Left ventricle myocardium inferior (tissue), 1 donor: ENCODE measurements around the gene GKAP1. TPM values are rescaled to one million over a fixed set of nuclear protein-coding genes. Genes with fewer than 3 reads are reported as not detected.

Source experiments
- DNase-seq: peaks from one replicate; pipeline ENCODE4 v3.0.0-alpha.2; 2020
- H3K27ac ChIP-seq: fragments of 200-600 bp; replicated peaks from 2 replicates; pipeline ENCODE4 v1.8.0; 2021
- H3K27me3 ChIP-seq: fragments of 200-600 bp; 2 replicates; pipeline ENCODE4 v1.8.0; 2021; ENCODE audit warnings: low read depth
- H3K36me3 ChIP-seq: fragments of 200-600 bp; 2 replicates; pipeline ENCODE4 v1.8.0; 2021
- H3K4me1 ChIP-seq: fragments of 200-600 bp; 2 replicates; pipeline ENCODE4 v1.8.0; 2021
- H3K4me3 ChIP-seq: fragments of 200-600 bp; 2 replicates; pipeline ENCODE4 v1.8.0; 2021; ENCODE audit warnings: mild to moderate bottlenecking, moderate library complexity
- H3K9me3 ChIP-seq: fragments of 200-600 bp; replicated peaks from 2 replicates; pipeline ENCODE4 v1.8.0; 2021
- CTCF ChIP-seq: fragments of 200-600 bp; IDR thresholded peaks from 2 replicates; pipeline ENCODE4 v1.8.0; 2021; ENCODE audit warnings: antibody characterized with exemption, mild to moderate bottlenecking, borderline replicate concordance
- intact Hi-C: fragments of 100-400 bp; cut with micrococcal nuclease; formaldehyde crosslinking; loops from one replicate; pipeline ENCODE4 v1.11.0; 2022
- total RNA-seq: library from RNA; stranded (reverse); fragmentation: NEBNext Ultra II Directional; extraction: Animal tissue kit (Norgen Biotek cat#: 25700); gene quantifications from one replicate; pipeline ENCODE4 v1.2.1, GENCODE V29; 2021
- donor health status: DM: no; HTN: yes; CAD: no; lungs with severe emphysema.

Gene GKAP1
- total RNA-seq, 1 donor from 2014 or later: 22.5 TPM

- Histone ChIP-seq H3K9me3 (no peaks in the 10 kb centered on the region), H3K36me3 (peaks cover 25% of the 10 kb centered on the region), H3K4me1 (no peaks in the 10 kb centered on the region), H3K4me3 (no peak overlapping the region), H3K27ac (no peak overlapping the region), H3K27me3 (no peaks in the 10 kb centered on the region)
- intact Hi-C loops: no loop called here
- no peak for TF ChIP-seq CTCF
- DNase-seq: no peak
Measured at GRCh38 chr9:83800236-83801033, 17.1 kb downstream of the GKAP1 start.

- no peaks in the 10 kb centered on the region for H3K4me1 ChIP-seq
- TF ChIP-seq CTCF: no peak
- no peak for DNase-seq
- peaks cover 36% of the 10 kb centered on the region for H3K36me3 ChIP-seq
- H3K4me3 ChIP-seq: no peak overlapping the region
- intact Hi-C loops: no loop called here
- no peak overlapping the region for H3K27ac ChIP-seq
- H3K9me3 ChIP-seq: no peaks in the 10 kb centered on the region
- no peaks in the 10 kb centered on the region for H3K27me3 ChIP-seq
Measured at GRCh38 chr9:83794051-83794450, 23.5 kb downstream of the GKAP1 start.

- no peaks in the 10 kb centered on the region for H3K4me1 ChIP-seq
- peaks cover 27% of the 10 kb centered on the region for H3K36me3 ChIP-seq
- no peak for DNase-seq
- no peak for TF ChIP-seq CTCF
- H3K27me3 ChIP-seq: no peaks in the 10 kb centered on the region
- intact Hi-C loops: no loop called here
- H3K4me3 ChIP-seq: no peak overlapping the region
- no peak overlapping the region for H3K27ac ChIP-seq
- no peaks in the 10 kb centered on the region for H3K9me3 ChIP-seq
Measured at GRCh38 chr9:83792746-83793145, 24.8 kb downstream of the GKAP1 start.

- DNase-seq: no peak
- intact Hi-C loops: no loop called here
- peaks cover 5% of the 10 kb centered on the region for H3K9me3 ChIP-seq
- peaks cover 16% of the 10 kb centered on the region for H3K36me3 ChIP-seq
- no peaks in the 10 kb centered on the region for H3K27me3 ChIP-seq
- H3K27ac ChIP-seq: no peak overlapping the region
- no peak for TF ChIP-seq CTCF
- H3K4me3 ChIP-seq: no peak overlapping the region
- no peaks in the 10 kb centered on the region for H3K4me1 ChIP-seq
Measured at GRCh38 chr9:83778164-83778563, 39.4 kb downstream of the GKAP1 start.

GRCh38 chr9:83775932-83776331 is 41.6 kb downstream of the GKAP1 start:
- no peak overlapping the region for H3K27ac ChIP-seq
- intact Hi-C loops: no loop called here
- no peaks in the 10 kb centered on the region for H3K4me1 ChIP-seq
- no peak overlapping the region for H3K4me3 ChIP-seq
- TF ChIP-seq CTCF: no peak
- peaks cover 5% of the 10 kb centered on the region for H3K9me3 ChIP-seq
- no peak for DNase-seq
- H3K36me3 ChIP-seq: peaks cover 6% of the 10 kb centered on the region
- H3K27me3 ChIP-seq: no peaks in the 10 kb centered on the region
